Caco-2 (cell line): Measurements from ENCODE around the gene FARP1. TPM values are rescaled to one million over a fixed set of nuclear protein-coding genes. Genes with fewer than 3 reads are reported as not detected.

Source experiments
- BruUV-seq: library from RNA; stranded (reverse); fragments of 400-500 nt; replicated peaks from 2 replicates; lab custom pipeline; 2021; lab: Mats Ljungman, UMichigan
- CTCF ChIA-PET: fragments of 300-600 bp; sonication (Branson Sonifier 250); formaldehyde crosslinking; loops from one replicate; lab custom pipeline; 2022; ENCODE audit warnings: antibody characterized with exemption; lab: Charles Lee
- POLR2A ChIA-PET: fragments of 300-600 bp; sonication (Branson Sonifier 250); formaldehyde crosslinking; loops from one replicate; lab custom pipeline; 2022; ENCODE audit warnings: antibody characterized with exemption; lab: Charles Lee
- DNase-seq, 2 experiments: peaks; one replicate each; pipeline versions ENCODE4 v3.0.0 to v3.0.0-alpha.2; 2020 to 2022
- H3K27me3 ChIP-seq: replicated peaks from 2 replicates; pipeline ENCODE4 v1.6.0; 2011; ENCODE audit warnings: low read length; ENCODE audit not compliant: control insufficient read depth, insufficient read depth
- H3K36me3 ChIP-seq: 2 replicates; pipeline ENCODE4 v1.5.1; 2011; ENCODE audit warnings: low read length; ENCODE audit not compliant: control insufficient read depth, insufficient read depth
- H3K4me1 ChIP-seq: fragments of 250-450 bp; sonication (Bioruptor Pico); 2 replicates; pipeline ENCODE4 v1.5.1; 2020; ENCODE audit warnings: mild to moderate bottlenecking
- H3K4me3 ChIP-seq: 2 replicates; pipeline ENCODE4 v1.5.1; 2011; ENCODE audit warnings: low read depth, mild to moderate bottlenecking, control low read depth, low read length
- H3K9me3 ChIP-seq: fragments of 250-450 bp; sonication (Bioruptor Pico); 2 replicates; pipeline ENCODE4 v1.5.1; 2020; ENCODE audit warnings: mild to moderate bottlenecking, moderate library complexity
- H3K27ac Mint-ChIP-seq: one replicate; pipeline ENCODE4 v1.8.0; 2022; ENCODE audit warnings: mixed read lengths; ENCODE audit not compliant: unreplicated experiment
- H3K27me3 Mint-ChIP-seq: one replicate; pipeline ENCODE4 v1.8.0; 2022; ENCODE audit warnings: mixed read lengths; ENCODE audit not compliant: insufficient read depth, unreplicated experiment
- H3K36me3 Mint-ChIP-seq: one replicate; pipeline ENCODE4 v1.8.0; 2022; ENCODE audit warnings: mild to moderate bottlenecking, mixed read lengths; ENCODE audit not compliant: insufficient read depth, unreplicated experiment
- H3K4me1 Mint-ChIP-seq: one replicate; pipeline ENCODE4 v1.8.0; 2022; ENCODE audit warnings: low read depth, mixed read lengths; ENCODE audit not compliant: unreplicated experiment
- H3K4me3 Mint-ChIP-seq: one replicate; pipeline ENCODE4 v1.8.0; 2022; ENCODE audit warnings: mild to moderate bottlenecking, moderate library complexity, mixed read lengths; ENCODE audit not compliant: unreplicated experiment
- H3K9me3 Mint-ChIP-seq: one replicate; pipeline ENCODE4 v1.8.0; 2022; ENCODE audit warnings: mixed read lengths; ENCODE audit not compliant: unreplicated experiment
- intact Hi-C: fragments of 100-400 bp; cut with micrococcal nuclease; formaldehyde crosslinking; loops from one replicate; pipeline ENCODE4 v1.10.0; 2022; ENCODE audit not compliant: unreplicated experiment
- total RNA-seq: library from RNA; stranded (reverse); gene quantifications from 2 replicates; pipeline ENCODE4 v1.2.3, GENCODE V29; 2022
- TF ChIP-seq, protein P1 (sequence below), 2 experiments: fragments of 200-600 bp in 1 of 2; IDR thresholded peaks; 1 replicate in 1 of 2; 2 replicates in 1 of 2; pipeline versions ENCODE4 v1.5.1 to v1.8.0; 2011 to 2022; ENCODE audit warnings: antibody characterized with exemption in 1 of 2, control low read depth in 1 of 2, inconsistent platforms in 1 of 2, low read depth in 1 of 2, low read length in 1 of 2, mild to moderate bottlenecking in 1 of 2, moderate library complexity in 1 of 2; ENCODE audit not compliant: insufficient read depth in 1 of 2, severe bottlenecking in 1 of 2, unreplicated experiment in 1 of 2

FARP1 gene
- total RNA-seq, 1 experiment from 2014 or later = 189 TPM

DNA sequence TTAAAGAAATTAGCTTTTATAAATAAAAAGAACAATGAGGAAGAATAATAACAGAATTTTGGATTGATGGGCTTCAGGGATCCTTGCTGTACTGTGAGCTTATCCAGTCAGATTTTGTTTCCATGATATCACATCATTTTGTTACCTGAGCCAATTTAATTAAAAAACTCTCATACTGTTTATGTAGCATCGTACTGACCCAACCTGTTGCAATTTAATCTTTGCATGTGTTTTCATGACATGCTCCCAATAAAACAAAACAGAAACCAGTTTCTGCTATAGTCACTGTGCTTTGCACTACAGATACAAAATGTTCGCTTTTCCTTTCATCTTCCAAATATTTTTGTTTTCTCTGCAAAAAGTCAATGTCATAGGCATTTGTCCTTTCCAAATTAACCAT, 143.9 kb downstream of the FARP1 start:
- Histone ChIP-seq H3K4me3 (no peak overlapping the region), H3K27me3 (no peaks in the 10 kb centered on the region), H3K36me3 (no peaks in the 10 kb centered on the region), H3K4me1 (peaks cover 6% of the 10 kb centered on the region), H3K9me3 (no peaks in the 10 kb centered on the region)
- Mint-ChIP-seq H3K4me1 (peaks cover 6% of the 10 kb centered on the region), H3K9me3 (no peaks in the 10 kb centered on the region), H3K36me3 (peaks cover 27% of the 10 kb centered on the region), H3K27ac (no peak overlapping the region), H3K27me3 (no peaks in the 10 kb centered on the region), H3K4me3 (no peak overlapping the region)
- BruUV-seq = no TSS peak
- no peak for DNase-seq
- intact Hi-C loops = no loop called here
- POLR2A ChIA-PET = no interaction called here
- CTCF ChIA-PET = no interaction called here
- TF ChIP-seq, protein P1, sequence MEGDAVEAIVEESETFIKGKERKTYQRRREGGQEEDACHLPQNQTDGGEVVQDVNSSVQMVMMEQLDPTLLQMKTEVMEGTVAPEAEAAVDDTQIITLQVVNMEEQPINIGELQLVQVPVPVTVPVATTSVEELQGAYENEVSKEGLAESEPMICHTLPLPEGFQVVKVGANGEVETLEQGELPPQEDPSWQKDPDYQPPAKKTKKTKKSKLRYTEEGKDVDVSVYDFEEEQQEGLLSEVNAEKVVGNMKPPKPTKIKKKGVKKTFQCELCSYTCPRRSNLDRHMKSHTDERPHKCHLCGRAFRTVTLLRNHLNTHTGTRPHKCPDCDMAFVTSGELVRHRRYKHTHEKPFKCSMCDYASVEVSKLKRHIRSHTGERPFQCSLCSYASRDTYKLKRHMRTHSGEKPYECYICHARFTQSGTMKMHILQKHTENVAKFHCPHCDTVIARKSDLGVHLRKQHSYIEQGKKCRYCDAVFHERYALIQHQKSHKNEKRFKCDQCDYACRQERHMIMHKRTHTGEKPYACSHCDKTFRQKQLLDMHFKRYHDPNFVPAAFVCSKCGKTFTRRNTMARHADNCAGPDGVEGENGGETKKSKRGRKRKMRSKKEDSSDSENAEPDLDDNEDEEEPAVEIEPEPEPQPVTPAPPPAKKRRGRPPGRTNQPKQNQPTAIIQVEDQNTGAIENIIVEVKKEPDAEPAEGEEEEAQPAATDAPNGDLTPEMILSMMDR (IDR thresholded peaks at IDR 0.05; ENCODE audit: insufficient read depth in 1 of 2, low read depth in 1 of 2, low read length in 1 of 2, severe bottlenecking in 1 of 2, unreplicated experiment in 1 of 2) = no peak

DNA sequence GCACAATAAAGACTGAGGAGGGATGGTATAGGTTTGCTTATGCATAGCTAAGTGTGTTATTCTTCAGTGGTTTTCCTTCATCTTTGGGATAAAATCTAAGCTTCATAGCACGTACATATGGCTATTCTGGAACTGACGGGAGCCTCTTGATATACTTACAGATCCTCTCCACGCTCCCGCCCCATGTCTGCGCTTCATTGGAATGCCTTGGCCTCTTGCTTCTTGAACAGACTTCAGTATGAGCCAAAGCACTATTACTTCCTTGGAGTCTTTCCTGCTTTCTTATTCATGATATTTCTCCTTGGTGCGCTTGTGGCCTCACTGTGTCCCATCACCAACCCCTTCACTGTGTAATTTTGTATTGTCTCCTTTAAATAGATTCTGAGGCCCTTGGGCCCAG, 145.3 kb downstream of the FARP1 start:
- TF ChIP-seq, protein P1 (IDR thresholded peaks at IDR 0.05; ENCODE audit: insufficient read depth in 1 of 2, low read depth in 1 of 2, low read length in 1 of 2, severe bottlenecking in 1 of 2, unreplicated experiment in 1 of 2) = no peak
- Histone ChIP-seq H3K27me3 (no peaks in the 10 kb centered on the region), H3K4me1 (peaks cover 20% of the 10 kb centered on the region), H3K4me3 (no peak overlapping the region), H3K36me3 (no peaks in the 10 kb centered on the region), H3K9me3 (no peaks in the 10 kb centered on the region)
- BruUV-seq = no TSS peak
- intact Hi-C loops = no loop called here
- Mint-ChIP-seq H3K36me3 (peaks cover 31% of the 10 kb centered on the region), H3K4me3 (no peak overlapping the region), H3K4me1 (peaks cover 20% of the 10 kb centered on the region), H3K27me3 (no peaks in the 10 kb centered on the region), H3K9me3 (no peaks in the 10 kb centered on the region), H3K27ac (no peak overlapping the region)
- DNase-seq = no peak
- ChIA-PET CTCF (interaction anchor here (1.0 kb wide), 1 partner anchor 34 kb away, joined by 3 read pairs; no protein-coding TSS in a partner anchor), POLR2A (no interaction called here)

DNA sequence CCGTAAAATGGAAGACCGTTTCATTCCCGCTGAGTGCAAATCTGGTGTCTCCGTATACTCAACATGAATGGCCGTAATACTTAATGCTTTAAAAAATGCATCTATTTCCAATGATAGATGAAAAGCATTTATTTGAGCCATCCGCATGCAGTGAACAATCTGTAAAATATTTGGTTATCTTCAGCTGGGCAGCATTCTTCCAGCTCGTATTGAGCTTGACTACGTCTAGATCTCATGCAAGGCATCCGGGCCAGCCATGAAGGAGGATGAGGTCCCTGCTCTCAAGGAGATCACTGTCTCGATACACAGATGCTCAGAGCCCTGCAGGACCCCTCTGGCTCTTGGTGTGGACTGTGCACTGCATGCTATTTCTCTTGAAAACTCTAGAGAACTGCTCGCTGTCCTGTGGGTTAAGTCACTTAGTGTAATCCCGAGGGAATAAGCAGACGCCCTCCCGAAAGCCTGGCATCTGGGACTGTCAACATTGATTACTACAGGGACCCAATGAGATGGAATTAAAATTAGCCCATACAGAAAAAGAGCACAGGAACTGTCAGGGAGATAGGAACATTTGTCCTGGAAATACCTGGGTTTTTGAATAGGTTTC, 146.5 kb downstream of the FARP1 start:
- H3K36me3 Mint-ChIP-seq = peaks cover 36% of the 10 kb centered on the region
- no peaks in the 10 kb centered on the region for H3K9me3 ChIP-seq
- no peak overlapping the region for H3K4me3 ChIP-seq
- TF ChIP-seq, protein P1 (IDR thresholded peaks at IDR 0.05; ENCODE audit: insufficient read depth in 1 of 2, low read depth in 1 of 2, low read length in 1 of 2, severe bottlenecking in 1 of 2, unreplicated experiment in 1 of 2) = no peak
- no peaks in the 10 kb centered on the region for H3K36me3 ChIP-seq
- no peak overlapping the region for H3K27ac Mint-ChIP-seq
- intact Hi-C loops = no loop called here
- no peaks in the 10 kb centered on the region for H3K27me3 Mint-ChIP-seq
- BruUV-seq = no TSS peak
- CTCF ChIA-PET = no interaction called here
- no peak overlapping the region for H3K4me3 Mint-ChIP-seq
- no peak for DNase-seq
- H3K9me3 Mint-ChIP-seq = no peaks in the 10 kb centered on the region
- H3K4me1 ChIP-seq = peaks cover 32% of the 10 kb centered on the region
- no peaks in the 10 kb centered on the region for H3K27me3 ChIP-seq
- peaks cover 26% of the 10 kb centered on the region for H3K4me1 Mint-ChIP-seq
- POLR2A ChIA-PET = no interaction called here
